IMR-90 (cell line): ENCODE data around the gene TRPC6. TPM values are rescaled to one million over a fixed set of nuclear protein-coding genes. Genes with fewer than 3 reads are reported as not detected.

Source experiments
- ATAC-seq: fragments of 200-7000 bp; cut with Tn5 transposase; 2 replicates; pipeline ENCODE4 v1.9.1; 2020; ENCODE audit warnings: low read depth, mild to moderate bottlenecking, moderate library complexity
- BruUV-seq: library from RNA; stranded (reverse); fragments of 400-500 nt; replicated peaks from 2 replicates; lab custom pipeline; 2021; lab: Mats Ljungman, UMichigan
- CTCF ChIA-PET: fragments of 300-600 bp; formaldehyde crosslinking; extraction: SDS; loops from one replicate; lab custom pipeline; 2021; ENCODE audit warnings: antibody characterized with exemption; lab: Yijun Ruan, JAX
- POLR2A ChIA-PET: fragments of 300-600 bp; sonication (Branson Sonifier 250); formaldehyde crosslinking; loops from one replicate; lab custom pipeline; 2022; ENCODE audit warnings: antibody characterized with exemption; ENCODE audit not compliant: unreplicated experiment; lab: Charles Lee
- DNase-seq: peaks from one replicate; pipeline ENCODE4 v3.0.0; 2013
- H2AFZ ChIP-seq: replicated peaks from 2 replicates; pipeline ENCODE3; 2013; ENCODE audit warnings: low read length, mild to moderate bottlenecking; ENCODE audit not compliant: poor library complexity
- H2AK5ac ChIP-seq: 2 replicates; pipeline ENCODE4 v1.6.1; 2013; ENCODE audit warnings: low read depth, low read length, inconsistent platforms
- H2AK9ac ChIP-seq: replicated peaks from 2 replicates; pipeline ENCODE3; 2013; ENCODE audit warnings: mild to moderate bottlenecking, low read depth, low read length, moderate library complexity; ENCODE audit not compliant: poor library complexity
- H2BK120ac ChIP-seq: 2 replicates; pipeline ENCODE4 v1.6.1; 2013; ENCODE audit warnings: low read depth, low read length, inconsistent platforms
- H2BK15ac ChIP-seq: 3 replicates; pipeline ENCODE4 v1.6.1; 2013; ENCODE audit warnings: low read depth, low read length, inconsistent platforms
- H2BK20ac ChIP-seq: 2 replicates; pipeline ENCODE4 v1.6.1; 2013; ENCODE audit warnings: low read depth, mild to moderate bottlenecking, inconsistent platforms, low read length, moderate library complexity
- H2BK5ac ChIP-seq: 2 replicates; pipeline ENCODE4 v1.6.1; 2013; ENCODE audit warnings: mild to moderate bottlenecking, low read depth, low read length, inconsistent platforms; ENCODE audit not compliant: poor library complexity, severe bottlenecking
- H3K14ac ChIP-seq: replicated peaks from 2 replicates; pipeline ENCODE4 v1.6.1; 2013; ENCODE audit warnings: low read depth, low read length, inconsistent platforms
- H3K18ac ChIP-seq: 2 replicates; pipeline ENCODE4 v1.6.1; 2013; ENCODE audit warnings: low read depth, low read length, control low read depth
- H3K23ac ChIP-seq: 2 replicates; pipeline ENCODE4 v1.6.1; 2013; ENCODE audit warnings: low read depth, low read length, inconsistent platforms
- H3K27ac ChIP-seq: 2 replicates; pipeline ENCODE4 v1.5.1; 2013; ENCODE audit warnings: mild to moderate bottlenecking, control low read depth, low read length; ENCODE audit not compliant: insufficient read depth
- H3K27me3 ChIP-seq: 2 replicates; pipeline ENCODE4 v1.6.1; 2013; ENCODE audit warnings: low read length; ENCODE audit not compliant: control insufficient read depth, insufficient read depth
- H3K36me3 ChIP-seq: 2 replicates; pipeline ENCODE4 v1.6.1; 2013; ENCODE audit warnings: low read length, mixed read lengths; ENCODE audit not compliant: control insufficient read depth, insufficient read depth
- H3K4ac ChIP-seq: 2 replicates; pipeline ENCODE4 v1.6.1; 2013; ENCODE audit warnings: low read depth, low read length, inconsistent platforms
- H3K4me1 ChIP-seq: 2 replicates; pipeline ENCODE4 v1.6.1; 2013; ENCODE audit warnings: low read length, mixed read lengths; ENCODE audit not compliant: control insufficient read depth, insufficient read depth
- H3K4me2 ChIP-seq: 2 replicates; pipeline ENCODE4 v1.6.1; 2013; ENCODE audit warnings: low read depth, mild to moderate bottlenecking, control low read depth, low read length, moderate library complexity
- H3K4me3 ChIP-seq: 2 replicates; pipeline ENCODE4 v1.5.1; 2013; ENCODE audit warnings: low read depth, mild to moderate bottlenecking, control low read depth, low read length, moderate library complexity; ENCODE audit not compliant: insufficient read depth
- H3K56ac ChIP-seq: 2 replicates; pipeline ENCODE4 v1.6.1; 2013; ENCODE audit warnings: low read length, inconsistent platforms; ENCODE audit not compliant: insufficient read depth; ENCODE audit errors: extremely low read depth
- H3K79me1 ChIP-seq, 2 experiments: 2 replicates each; pipeline ENCODE4 v1.6.1; 2013; ENCODE audit warnings: low read length in 2 of 2, inconsistent platforms in 1 of 2, low read depth in 1 of 2
- H3K9ac ChIP-seq: 2 replicates; pipeline ENCODE4 v1.6.1; 2013; ENCODE audit warnings: low read depth, low read length, control low read depth
- H3K9me1 ChIP-seq: 2 replicates; pipeline ENCODE4 v1.6.1; 2013; ENCODE audit warnings: low read length, inconsistent platforms; ENCODE audit not compliant: insufficient read depth
- H3K9me3 ChIP-seq: 2 replicates; pipeline ENCODE4 v1.6.1; 2013; ENCODE audit warnings: low read length; ENCODE audit not compliant: control insufficient read depth, insufficient read depth
- H4K20me1 ChIP-seq: 2 replicates; pipeline ENCODE4 v1.6.1; 2013; ENCODE audit warnings: low read length, inconsistent platforms; ENCODE audit not compliant: insufficient read depth
- H4K5ac ChIP-seq: 2 replicates; pipeline ENCODE4 v1.6.1; 2013; ENCODE audit warnings: mild to moderate bottlenecking, low read depth, low read length, control low read depth
- H4K8ac ChIP-seq, 2 experiments: 2 replicates each; pipeline ENCODE4 v1.6.1; 2013; ENCODE audit warnings: low read depth in 2 of 2, low read length in 2 of 2, control low read depth in 1 of 2, inconsistent platforms in 1 of 2
- H4K91ac ChIP-seq: 2 replicates; pipeline ENCODE4 v1.6.1; 2013; ENCODE audit warnings: low read depth, low read length, inconsistent platforms; ENCODE audit not compliant: insufficient read depth
- RAD21 ChIP-seq: IDR thresholded peaks from 2 replicates; pipeline ENCODE4 v1.6.1; 2012; ENCODE audit warnings: low read length, improper control_type of control experiment
- RFX5 ChIP-seq: IDR thresholded peaks from 2 replicates; pipeline ENCODE4 v1.8.0; 2012; ENCODE audit warnings: low read depth, mild to moderate bottlenecking, low read length, moderate library complexity
- SMC3 ChIP-seq: fragments of 150-350 bp; IDR thresholded peaks from 2 replicates; pipeline ENCODE4 v1.6.1; 2016; ENCODE audit warnings: low read depth, mild to moderate bottlenecking, antibody characterized with exemption, low read length, moderate library complexity
- WGBS, 2 experiments: methylation state at CpG; one replicate each; pipeline versions ENCODE4 v1.1.5 to v1.1.7; 2013; ENCODE audit warnings: missing lambda C conversion rate in 2 of 2; ENCODE audit not compliant: insufficient read length in 1 of 2; ENCODE audit errors: extremely low coverage in 2 of 2; 5-methylcytosine and 5-hydroxymethylcytosine counted together
- dilution Hi-C: fragments of 300-500 bp; cut with HindIII; formaldehyde crosslinking; loops from one replicate; pipeline ENCODE4 v1.14.3; 2018; ENCODE audit warnings: low sequenced_read_pairs; ENCODE audit not compliant: unreplicated experiment
- in situ Hi-C: fragments of 300-500 bp; cut with MboI; formaldehyde crosslinking; loops from 3 replicates; pipeline ENCODE4 v1.14.3; 2019; ENCODE audit warnings: low sequenced_read_pairs, inconsistent platforms, mixed read lengths
- intact Hi-C: fragments of 100-400 bp; cut with micrococcal nuclease; formaldehyde crosslinking; loops from 2 replicates; pipeline ENCODE4 v1.10.0; 2022
- polyA plus RNA-seq, 3 experiments: library from polyadenylated mRNA; depleted of rRNA; stranded (reverse); fragments of >200 nt; gene quantifications; 2 replicates each; pipeline ENCODE4 v1.2.3, GENCODE V29; 2012; ENCODE audit warnings: low replicate concordance in 1 of 3
- total RNA-seq: library from RNA; depleted of rRNA; stranded (reverse); fragments of >200 nt; gene quantifications from 2 replicates; pipeline ENCODE4 v1.2.3, GENCODE V29; 2012
- TF ChIP-seq, protein P1 (sequence below): conservative IDR thresholded peaks from 2 replicates; pipeline ENCODE4 v1.5.1; 2012; ENCODE audit warnings: mild to moderate bottlenecking, low read depth, low read length, improper control_type of control experiment

The TRPC6 gene
- total and polyA plus RNA-seq, 2 of the 4 experiments (the other 2 are of a cell fraction): 0.99 to 2.3 TPM

DNA sequence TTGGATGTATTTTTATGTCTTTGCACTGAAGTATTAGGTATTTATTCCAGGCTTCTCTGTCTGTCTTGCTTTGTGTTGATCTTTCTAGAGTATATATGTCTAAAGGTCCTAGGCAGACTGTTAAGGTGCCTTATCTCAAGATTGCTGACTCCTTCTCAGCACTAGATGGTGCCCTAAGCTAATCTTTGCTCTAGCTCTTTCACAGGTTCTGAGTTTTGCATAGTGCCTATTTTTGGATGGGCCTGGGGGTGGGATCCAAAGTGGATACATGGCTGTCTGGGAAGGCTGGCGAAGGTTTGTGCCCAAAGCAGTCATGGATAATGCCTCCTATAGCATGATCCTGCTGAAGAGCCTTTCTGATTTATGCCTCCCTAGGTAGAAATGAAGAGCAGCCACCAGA, 154.9 kb downstream of the TRPC6 start:
- Histone ChIP-seq H2AK9ac (no peak overlapping the region), H3K9ac (no peak overlapping the region), H2BK120ac (no peak overlapping the region), H3K56ac (no peak overlapping the region), H2BK15ac (no peak overlapping the region), H3K9me1 (peaks cover 6% of the 10 kb centered on the region; the same call in 1 of the 2 replicates), H2BK5ac (no peak overlapping the region), H3K27me3 (no peaks in the 10 kb centered on the region), H3K4ac (no peak overlapping the region), H3K18ac (no peak overlapping the region), H2AFZ (no peak overlapping the region), H3K27ac (no peak overlapping the region), H4K5ac (no peak overlapping the region), H2AK5ac (no peak overlapping the region), H4K20me1 (no peaks in the 10 kb centered on the region), H4K8ac (no peak overlapping the region), H3K23ac (no peak overlapping the region), H3K14ac (0 out of 2 replicates have a peak overlapping the region, but pooled peaks have one; percentile 22), H3K36me3 (no peaks in the 10 kb centered on the region), H3K9me3 (no peaks in the 10 kb centered on the region), H3K4me1 (peaks cover 7% of the 10 kb centered on the region), H3K4me2 (no peak overlapping the region), H3K79me1 (no peaks in the 10 kb centered on the region), H4K91ac (no peak overlapping the region), H2BK20ac (no peak overlapping the region), H3K4me3 (no peak overlapping the region)
- in situ Hi-C loops (loop anchor here (25.0 kb wide), 1 partner anchor 1058 kb away; no protein-coding TSS in a partner anchor), dilution Hi-C loops (no loop called here), intact Hi-C loops (loop anchor here (1.0 kb wide), 1 partner anchor 419 kb away; no protein-coding TSS in a partner anchor)
- BruUV-seq: no TSS peak
- peak; percentile 54 for DNase-seq
- peak; percentile 80 for ATAC-seq
- TF ChIP-seq RFX5: no peak
- peak; percentile 79 for TF ChIP-seq RAD21
- peak; percentile 63 for TF ChIP-seq SMC3
- TF ChIP-seq, protein P1, sequence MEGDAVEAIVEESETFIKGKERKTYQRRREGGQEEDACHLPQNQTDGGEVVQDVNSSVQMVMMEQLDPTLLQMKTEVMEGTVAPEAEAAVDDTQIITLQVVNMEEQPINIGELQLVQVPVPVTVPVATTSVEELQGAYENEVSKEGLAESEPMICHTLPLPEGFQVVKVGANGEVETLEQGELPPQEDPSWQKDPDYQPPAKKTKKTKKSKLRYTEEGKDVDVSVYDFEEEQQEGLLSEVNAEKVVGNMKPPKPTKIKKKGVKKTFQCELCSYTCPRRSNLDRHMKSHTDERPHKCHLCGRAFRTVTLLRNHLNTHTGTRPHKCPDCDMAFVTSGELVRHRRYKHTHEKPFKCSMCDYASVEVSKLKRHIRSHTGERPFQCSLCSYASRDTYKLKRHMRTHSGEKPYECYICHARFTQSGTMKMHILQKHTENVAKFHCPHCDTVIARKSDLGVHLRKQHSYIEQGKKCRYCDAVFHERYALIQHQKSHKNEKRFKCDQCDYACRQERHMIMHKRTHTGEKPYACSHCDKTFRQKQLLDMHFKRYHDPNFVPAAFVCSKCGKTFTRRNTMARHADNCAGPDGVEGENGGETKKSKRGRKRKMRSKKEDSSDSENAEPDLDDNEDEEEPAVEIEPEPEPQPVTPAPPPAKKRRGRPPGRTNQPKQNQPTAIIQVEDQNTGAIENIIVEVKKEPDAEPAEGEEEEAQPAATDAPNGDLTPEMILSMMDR: peak; percentile 63
- CTCF ChIA-PET: interaction anchor here (0.8 to 1.5 kb wide), 4 partner anchors 19 to 545 kb away, joined by 3 read pairs; no protein-coding TSS in a partner anchor
- POLR2A ChIA-PET: no interaction called here
- WGBS, 2 experiments: no CpG with 5 or more reads among the region's 1 CpG
